Activated naive CD4-positive, alpha-beta T cell treated with Interleukin-2 at 50 U/mL for 16 hours (primary cell): ENCODE data around the gene NPFFR2.
"Not testable (repeated sequence)": the region's sequence is repeated elsewhere in the genome, so short reads cannot be mapped to it uniquely, and the experiment has no call there.

ENCODE experiments used
- DNase-seq: peaks from one replicate; pipeline ENCODE4 v3.0.0-alpha.2; 2020

The NPFFR2 gene

DNA sequence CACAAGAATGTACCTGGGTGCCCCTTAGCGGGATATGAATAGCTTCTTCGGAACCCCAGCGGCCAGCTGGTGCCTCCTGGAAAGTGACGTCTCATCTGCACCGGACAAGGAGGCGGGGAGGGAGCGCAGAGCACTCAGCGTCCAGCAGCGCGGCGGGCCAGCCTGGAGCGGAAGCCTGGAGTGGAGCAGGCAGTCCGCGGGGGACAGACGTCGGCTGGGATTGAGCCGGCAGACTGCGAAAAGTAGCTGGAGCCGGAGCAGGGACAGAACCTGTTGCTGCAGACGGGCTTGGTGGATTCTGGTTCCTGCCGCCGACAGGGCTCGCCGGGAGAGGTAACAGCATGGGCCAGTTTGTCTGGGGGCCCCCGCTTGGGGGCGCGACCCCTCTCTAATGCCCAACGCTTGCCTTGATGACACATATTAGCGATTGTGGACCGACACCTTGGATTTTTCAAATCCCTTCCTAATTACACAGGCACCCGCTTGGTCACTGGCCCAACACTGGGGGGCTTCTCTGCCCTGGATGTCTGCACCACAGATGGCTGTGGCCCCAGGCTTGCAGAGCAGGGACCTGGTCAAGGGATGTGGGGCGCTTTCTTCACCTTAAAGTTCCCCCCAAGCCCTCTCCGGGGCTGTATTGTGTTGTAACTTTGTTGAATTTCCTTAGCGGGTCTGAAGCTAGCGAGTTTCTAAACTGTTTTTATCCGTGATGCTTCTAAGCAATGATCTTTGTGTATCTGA is at the start of gene NPFFR2:
TSS of gene NPFFR2 (plus strand) at position 133 of the 741 bp plus-strand sequence. CDS start 96,592 bp downstream, outside the sequence.
- no peak for DNase-seq

DNA sequence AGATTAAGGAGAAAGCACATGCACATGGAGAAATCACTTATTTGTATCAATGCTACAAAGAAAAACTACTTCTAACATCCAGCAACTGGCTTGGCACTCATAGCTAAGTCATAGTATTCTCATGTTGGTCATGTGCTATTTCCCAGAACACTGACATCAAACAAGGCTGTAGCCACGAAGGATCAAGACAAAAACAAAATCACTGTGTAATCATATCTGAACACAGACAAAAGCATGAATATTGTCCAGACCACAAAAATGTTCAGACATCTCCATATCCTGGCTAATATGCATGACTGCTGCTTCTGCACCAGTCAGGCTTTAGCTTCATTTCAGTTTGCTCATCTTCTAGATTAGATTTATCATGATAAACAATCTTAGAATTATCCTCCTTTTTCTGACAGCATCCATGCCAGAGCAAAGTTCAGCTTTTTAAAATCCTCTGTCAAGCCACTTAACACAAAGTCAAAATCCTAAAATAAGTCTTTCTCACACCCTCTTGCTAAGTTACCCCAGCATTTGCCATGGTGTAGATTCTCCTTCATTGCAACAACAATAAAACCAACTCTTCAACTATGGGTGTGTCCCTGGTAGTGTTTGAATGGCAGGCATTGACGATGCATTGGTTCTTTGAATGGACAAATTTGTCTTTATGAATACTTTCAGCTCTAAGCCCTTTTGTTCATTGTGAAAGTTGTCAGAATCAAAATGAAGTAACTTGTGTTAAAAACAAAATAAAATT is 39.1 kb upstream of the NPFFR2 start:
- no peak for DNase-seq

DNA sequence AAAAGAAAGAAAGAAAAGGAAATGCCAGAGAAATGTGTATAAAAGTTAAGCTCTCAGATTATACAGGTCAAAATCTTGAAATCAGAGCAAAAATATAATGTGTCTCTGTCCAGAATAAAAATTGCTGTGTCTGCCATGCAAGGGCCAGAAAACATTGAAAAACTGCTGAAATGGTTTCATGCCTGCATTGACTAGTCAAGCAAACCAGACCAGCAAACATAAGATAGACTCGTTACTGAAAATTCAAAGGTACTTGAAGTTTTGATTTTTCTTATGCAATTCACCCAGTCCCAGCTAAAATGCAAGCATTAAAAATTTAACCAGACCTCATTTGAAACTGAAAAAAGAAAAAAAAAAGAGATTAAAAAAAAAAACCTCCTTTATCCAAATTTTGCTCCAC is 37.2 kb upstream of the NPFFR2 start:
- no peak for DNase-seq

DNA sequence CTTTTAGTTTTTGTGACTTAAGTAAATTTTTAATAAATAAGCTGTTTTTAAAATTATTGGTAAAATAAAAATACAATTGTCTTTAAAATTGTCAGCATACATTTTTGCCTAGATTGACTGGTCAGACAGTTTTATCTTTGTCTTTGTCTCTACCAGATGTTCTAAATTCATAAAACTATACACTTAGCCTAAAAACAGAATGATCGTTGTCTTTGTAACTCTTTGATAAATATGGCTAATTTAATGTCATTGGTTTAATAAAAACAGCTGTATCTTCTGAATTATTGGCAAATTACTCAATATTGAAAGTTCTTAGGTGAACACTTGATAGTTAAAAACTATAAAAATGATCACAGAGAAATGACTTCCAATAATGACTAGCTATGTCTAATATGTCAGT is 36.5 kb upstream of the NPFFR2 start:
- no peak for DNase-seq

DNA sequence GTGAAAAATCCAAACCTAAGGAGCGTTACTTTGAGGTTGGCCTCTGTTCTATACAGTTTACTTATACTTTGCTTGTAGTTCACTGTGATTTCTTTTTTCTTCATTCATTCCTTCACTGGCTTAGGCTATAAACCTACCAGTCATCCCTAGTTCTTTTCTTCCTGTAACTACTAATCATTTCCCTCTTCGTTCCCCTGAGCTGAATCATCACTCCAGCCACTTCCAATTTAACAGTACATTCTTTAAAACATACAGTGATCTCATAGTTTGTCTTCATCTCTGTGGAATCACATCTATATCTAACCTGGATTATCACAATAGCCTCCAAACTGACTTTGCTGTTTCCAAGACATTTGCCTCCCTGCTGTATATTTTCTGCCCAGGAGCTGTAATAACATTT is 25.2 kb upstream of the NPFFR2 start:
- no peak for DNase-seq

DNA sequence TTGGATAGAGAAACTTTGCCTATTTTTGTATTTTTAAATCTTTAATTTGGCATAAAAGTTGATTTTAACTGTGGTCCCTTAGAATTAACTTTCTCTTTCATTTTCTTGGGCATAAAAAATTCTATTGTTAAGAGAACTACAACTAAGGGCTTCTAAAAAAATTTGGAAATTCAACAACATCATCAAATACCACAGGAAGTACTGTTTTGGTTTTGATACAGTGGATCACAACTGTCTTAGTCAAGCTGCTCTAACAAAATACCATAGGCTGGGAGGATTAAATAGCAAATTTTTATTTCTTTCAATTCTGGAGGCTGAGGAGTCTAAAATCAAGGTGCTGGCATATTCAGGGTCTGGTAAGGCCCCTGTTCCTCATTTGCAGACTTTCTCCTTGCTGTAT is 19.9 kb upstream of the NPFFR2 start:
- DNase-seq, result no peak

DNA sequence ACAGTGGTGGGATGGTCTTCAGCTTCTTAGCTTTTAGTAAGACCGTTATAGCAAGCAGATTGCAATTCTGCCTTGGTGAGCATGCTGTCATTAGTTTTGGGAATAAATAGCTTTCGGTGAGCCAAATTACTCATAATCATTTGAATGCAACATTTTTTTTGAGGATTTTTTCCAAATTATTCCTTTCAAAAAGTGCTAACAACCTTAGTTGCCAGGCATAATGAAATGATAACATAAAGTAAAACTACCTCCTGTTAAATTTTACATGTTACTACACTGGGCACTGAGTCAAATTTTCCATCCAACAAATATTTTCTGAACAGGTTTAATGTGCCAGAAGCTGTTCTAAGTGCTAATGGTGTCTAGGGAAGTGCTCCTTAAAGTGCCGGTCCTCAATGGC is 15.8 kb upstream of the NPFFR2 start:
- DNase-seq, result no peak

DNA sequence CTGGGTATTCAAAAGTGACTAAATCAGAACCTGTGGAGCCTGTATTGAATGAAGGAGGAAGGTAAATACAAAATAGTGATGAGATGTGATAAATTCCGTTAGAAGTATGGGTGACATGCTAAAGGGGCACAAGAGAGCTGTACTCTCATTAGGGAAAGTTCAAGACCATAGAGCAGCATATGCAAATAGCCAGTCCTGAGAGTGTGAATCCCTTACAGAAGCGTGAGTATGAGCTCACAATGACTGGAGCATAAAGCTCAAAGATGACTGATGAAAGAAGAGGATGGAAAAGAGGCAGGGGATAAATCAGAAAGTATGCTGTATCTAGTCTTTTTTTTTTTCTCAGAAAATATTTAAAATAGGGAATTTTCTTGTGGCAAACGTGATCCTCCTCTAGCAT is 12.1 kb upstream of the NPFFR2 start:
- no peak for DNase-seq

DNA sequence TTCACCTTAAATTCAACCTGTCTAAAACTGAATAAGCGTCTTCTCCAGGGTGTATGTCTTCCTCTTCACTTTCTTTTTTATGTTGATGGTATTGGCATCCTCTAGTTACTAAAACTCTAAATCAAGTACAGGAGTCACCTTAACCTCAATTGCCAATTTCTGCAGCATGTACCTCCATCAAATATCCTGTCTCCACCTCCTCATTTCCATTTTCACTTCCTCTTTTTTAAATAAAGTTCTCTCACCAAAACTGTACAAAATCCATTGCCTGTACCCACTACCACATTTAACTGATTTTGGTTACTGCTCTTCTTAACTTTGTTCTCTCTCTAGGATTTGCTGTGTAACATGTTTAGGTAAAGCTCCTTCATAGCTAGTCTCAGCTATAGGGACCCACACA is 9.2 kb upstream of the NPFFR2 start:
- DNase-seq, result no peak

DNA sequence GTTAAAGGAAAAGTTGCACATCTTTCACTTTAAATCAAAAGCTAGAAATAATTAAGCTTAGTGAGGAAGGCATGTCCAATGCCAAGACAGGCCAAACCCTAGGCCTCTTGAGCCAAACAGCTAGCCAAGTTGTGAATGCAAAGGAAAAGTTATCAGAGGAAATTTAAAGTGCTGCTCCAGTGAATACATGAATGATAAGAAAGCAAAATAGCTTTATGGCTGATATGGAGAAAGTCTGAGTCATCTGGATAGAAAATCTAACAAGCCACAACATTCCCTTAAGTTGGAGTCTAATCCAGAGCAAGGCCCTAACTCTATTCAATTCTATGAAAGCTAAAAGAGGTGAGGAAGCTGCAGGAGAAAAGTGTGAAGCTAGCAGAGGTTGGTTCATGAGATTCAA is 23.8 kb downstream of the NPFFR2 start:
- DNase-seq, result no peak

DNA sequence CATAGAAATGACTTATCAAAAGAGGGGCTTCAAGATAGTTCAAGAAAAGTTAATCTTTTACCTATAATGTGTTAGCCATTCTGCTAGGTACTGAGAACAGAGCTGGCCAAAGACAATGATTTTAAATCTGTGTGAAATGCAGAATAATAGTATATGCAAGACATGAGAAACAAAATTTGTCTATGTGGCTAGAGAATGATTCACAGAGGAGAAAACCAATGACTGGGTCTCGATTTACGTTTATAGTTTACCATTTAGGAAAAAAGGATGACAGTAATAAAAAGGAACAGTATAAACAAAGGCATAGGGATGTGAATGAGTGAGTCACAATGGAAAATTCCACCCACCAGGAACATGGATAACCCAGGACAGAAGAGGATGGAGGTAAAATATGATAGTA is 31.9 kb downstream of the NPFFR2 start:
- DNase-seq, result no peak

DNA sequence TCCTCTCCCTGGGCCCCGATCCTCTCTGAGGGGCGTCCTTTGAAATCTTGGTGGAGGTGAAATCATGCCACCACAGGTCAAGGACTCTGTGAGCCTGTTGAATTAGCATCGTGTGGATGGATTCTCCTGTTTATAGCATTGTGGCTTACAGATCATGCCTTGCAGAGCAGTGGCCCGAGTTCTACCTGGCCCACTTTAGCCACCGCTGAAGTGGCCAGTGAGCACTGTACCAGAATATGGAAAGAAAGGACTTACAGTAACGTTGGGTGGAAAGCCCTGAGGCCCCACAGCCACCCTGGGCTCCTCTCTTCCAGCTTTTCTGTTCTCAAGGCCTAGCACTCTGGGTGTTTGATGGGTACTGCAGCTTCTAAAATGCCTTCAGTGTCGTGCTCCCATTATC is 35.3 kb downstream of the NPFFR2 start:
- DNase-seq, result no peak

DNA sequence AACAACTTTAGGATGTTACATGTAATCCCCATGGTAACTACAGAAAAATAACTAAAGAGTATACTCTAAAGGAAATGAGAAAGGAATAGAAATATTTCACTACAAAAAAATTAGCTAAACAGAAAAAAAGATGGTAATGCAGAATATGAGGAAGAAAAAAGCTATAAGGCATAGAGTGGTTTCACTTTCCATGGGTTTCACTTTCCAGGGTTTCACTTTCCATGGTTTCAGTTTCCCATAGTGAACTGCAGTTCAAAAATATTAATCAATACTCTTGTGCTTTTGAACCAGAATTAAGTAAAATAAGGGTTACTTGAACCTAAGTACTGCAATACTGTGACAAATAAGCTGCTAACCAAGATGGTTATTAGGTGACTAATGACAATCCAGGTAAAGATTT is 42.0 kb downstream of the NPFFR2 start:
- DNase-seq, result no peak

DNA sequence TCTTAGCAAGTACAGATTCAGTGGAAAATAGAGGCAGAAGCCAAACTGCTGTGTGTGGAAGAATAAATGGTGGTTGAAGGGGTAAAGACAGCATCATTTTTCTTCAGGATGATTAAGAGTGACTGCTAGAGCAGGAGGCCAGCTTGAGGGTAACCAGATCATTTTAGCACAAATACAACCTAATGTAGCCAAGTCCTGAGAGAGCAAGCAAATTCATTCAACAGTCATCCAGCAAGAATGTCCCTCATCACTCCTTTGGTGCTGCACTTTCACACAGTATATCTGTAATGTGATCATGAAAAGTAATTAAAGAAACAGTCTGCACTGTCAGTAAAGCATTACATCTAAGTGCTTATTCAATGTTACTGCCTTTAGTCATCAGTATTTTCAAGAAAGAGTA is 44.8 kb downstream of the NPFFR2 start:
- DNase-seq, result no peak

DNA sequence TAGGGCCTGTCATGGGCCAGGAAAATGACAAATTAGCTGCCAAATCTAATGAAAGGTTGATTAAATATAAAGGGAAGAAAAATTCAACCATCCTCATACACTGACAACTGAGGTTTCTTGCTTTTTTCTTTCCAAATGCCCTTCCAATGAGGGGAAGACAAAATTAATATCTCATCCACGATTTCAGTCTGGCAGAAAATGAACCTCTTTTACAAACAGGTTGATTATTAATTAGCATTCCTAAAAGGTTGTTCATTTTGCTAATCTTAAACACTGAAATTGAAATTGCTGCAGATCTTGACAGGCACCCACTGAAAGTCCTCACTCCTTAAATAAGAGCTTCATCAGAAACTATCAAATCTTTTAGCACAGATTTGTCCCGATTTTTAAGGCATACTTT is 45.5 kb downstream of the NPFFR2 start:
- no peak for DNase-seq

DNA sequence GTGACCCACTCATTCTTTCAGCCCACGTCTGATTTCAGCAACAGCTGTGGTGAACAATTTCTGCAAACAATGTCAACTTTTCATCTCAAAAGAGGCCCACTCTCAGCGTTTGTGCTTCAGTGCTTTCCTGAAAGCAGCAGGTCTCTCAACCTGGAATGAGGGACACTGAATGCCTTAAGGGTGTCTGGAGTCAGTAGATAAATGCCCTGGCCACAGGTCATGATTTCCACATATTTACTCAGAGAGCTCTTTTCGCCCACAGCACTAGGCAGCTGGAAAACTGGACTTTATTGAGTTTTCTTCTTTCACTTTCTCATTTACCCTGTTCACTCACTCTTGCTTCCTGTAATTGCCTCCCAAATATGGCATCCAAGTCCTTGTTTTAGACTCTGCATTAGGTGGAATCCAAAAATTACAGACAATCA is 52.8 kb downstream of the NPFFR2 start:
- no peak for DNase-seq

DNA sequence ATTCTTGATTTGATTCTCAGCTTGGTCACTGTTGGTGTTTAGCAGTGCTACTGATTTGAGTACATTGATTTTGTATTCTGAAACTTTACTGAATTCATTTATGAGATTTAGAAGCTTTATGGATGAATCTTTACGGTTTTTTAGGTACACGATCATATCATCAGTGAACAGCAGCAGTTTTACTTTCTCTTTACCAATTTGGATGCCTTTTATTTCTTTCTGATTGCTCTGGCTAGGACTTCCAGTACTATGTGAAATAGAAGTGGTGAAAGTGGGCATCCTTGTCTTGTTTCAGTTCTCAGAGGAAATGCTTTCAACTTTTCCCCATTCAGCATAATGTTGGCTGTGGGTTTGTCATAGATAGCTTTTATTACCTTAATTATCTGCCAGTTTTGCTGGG is 58.8 kb downstream of the NPFFR2 start:
- DNase-seq, result not testable (repeated sequence)

DNA sequence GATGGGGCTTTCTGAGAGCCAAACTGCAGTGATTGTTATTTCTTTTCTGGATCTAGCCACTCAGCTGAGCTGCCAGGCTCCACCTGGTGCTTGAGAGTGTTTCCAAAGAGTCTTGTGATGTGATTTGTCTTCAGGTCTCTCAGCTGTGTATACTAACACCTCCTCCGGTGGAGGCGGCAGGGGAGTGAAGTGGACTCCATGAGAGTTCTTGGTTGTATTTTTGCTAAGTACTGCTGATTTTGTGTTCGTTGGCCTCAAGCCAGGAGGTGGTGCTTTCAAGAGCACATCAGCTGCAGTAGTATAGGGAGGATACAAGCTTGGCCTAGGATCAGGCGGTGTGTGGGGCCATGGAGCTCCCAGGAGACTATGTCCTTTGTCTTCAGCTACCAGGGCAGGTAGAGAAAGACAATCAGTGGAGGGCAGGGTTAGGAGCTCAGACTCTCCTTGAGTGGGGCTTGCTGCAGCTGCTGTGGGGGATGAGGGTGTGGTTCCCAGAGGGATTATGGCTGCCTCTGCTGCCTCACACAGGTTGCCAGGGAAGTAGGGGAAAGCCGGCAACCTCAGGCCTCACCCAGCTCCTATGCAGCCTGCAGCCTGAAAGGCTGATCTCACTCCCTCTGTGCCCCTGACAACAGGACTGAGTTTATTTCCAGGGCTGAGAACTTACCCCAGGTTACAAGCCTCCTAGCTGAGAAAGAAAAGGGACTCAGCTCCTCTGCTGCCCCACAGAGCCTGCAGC is 62.4 kb downstream of the NPFFR2 start:
- DNase-seq, result no peak

DNA sequence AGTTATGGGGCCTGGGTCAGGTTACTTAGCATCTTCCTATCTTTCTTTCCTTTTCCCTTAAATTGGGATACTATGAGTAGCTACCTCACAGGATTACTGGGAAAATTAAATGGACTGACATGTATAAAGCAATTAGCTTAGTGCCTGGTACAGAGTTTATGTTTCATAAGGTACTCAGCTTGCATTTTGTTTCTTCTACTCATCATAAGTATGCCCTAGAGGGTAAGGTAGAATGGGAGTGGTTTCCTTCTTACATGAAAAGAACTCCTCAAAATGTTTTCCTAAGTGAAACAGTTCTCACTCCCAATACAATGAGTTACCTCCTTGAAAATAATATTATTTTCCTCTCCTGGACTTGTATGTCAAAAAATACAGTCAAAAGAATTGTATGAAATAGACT is 75.7 kb downstream of the NPFFR2 start:
- no peak for DNase-seq

DNA sequence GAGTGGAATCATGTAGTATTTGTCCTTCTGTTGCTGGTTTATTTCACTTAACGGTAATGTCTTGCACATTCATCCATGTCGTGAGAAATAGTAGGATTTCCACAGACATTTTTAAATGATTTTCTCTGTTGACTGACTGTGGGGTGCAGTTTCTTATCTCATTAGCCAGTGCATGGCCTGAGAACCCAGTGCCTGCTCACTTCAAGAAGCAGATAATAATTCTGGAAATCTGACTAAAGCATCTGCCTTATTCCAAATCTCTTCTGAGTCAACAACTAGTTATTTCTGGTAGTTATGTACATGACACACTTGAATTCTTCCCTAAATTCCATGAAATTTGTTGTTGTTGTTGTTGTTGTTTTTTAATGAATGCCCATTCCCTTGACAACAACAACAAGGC is 77.6 kb downstream of the NPFFR2 start:
- no peak for DNase-seq

DNA sequence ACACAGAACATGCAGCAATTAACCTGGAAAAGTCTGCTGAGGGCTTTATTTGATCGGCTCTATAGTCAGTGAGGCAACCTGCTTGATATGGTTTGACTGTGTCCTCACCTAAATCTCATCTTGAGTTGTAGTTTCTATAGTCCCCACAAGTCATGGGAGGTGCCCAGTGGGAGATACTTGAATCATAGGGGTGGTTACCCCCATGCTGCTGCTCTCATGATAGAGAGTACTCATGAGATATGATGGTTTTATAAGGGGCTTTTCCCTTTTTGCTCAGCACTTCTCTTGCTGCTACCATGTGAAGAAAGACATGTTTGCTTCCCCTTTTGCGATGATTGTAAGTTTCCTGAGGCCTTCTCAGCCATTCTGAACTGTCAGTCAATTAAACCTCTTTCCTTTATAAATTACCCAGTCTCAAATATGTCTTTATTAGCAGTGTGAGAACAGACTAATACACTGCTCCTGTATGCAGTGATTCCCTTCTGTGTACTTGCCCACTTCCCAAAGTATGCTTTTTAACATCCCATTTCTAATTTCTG is 78.2 kb downstream of the NPFFR2 start:
- no peak for DNase-seq

DNA sequence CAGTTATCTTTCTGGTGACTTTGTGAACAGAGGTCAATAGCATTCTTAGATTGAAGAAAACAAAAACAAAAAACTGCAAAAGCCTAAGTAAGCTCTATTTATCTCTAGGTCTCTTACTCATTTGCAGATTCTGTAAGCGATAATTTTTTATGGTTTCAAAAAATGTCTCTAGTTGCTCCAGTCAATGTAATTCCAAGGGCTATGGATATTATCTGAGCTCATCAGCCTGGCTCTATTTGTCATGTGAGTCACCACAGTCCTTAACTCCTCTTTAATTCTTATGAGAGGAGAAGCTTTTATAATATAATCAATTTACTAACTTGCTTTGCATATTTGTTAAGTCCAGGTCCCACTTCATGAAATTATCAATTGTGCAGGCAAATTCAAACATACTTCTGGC is 79.1 kb downstream of the NPFFR2 start:
- no peak for DNase-seq

DNA sequence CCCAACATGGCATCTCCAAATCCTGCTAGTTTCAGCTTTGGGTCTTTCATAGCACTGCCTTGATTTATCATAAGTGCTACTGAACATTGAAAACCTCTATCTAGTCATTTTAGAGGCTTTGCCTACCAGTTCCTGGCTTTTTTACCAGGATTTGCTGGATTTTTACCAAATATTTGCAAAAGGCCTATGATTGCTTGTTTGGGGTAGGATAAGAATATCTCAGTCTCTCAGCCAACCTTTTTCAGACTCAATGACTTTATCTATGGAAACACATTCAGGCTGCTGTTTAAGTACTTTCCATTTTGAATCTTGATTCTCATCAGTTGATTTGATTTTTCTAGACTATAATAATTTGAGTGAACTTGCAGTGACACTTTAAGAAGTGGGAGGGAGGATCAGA is 80.1 kb downstream of the NPFFR2 start:
- no peak for DNase-seq
